Raji (cell line): ENCODE measurements around the gene CBLL1.

Source experiments
- POLR2A ChIP-seq: IDR thresholded peaks from 2 replicates; pipeline ENCODE4 v1.6.1; 2011; ENCODE audit warnings: low read depth, low read length, control low read depth; ENCODE audit not compliant: insufficient read depth

Gene CBLL1

DNA sequence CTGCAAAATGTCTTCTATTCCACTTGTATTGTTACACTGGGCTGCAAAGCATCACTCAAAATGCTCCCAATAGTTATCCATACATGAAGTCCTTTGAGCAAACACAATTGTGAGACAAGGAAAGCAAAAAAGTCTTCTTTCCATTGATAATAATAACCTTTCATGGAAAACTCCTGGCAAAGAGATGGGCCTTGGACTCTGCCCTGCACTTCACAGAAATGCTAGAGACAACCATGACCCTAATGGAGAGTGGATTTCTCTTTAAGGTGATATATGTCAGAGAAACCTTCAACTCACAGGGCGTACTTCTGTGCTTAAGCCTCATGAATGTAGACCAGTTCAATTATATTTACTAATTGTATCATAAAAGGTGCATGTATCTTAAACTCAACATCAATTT, 39.7 kb downstream of the CBLL1 start:
- TF ChIP-seq POLR2A, result no peak

DNA sequence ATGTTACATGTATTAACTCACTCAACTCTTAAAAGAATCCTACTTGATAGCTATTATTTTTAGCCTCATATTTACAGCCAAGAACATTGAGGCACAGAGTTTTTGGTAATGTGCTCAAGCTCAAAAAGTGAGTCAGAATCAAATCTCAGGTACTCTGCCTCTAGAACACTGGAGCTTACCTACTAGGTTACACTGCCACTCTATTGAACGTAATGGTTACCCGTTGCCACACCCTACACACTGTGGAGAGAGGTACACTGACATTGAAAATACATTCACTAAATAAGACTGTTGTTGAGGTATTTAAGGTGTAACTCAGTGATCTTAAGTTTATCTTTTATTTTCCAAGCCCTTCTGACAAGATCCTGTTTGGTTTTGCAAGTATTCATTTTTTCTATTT, 41.2 kb downstream of the CBLL1 start:
- no peak for TF ChIP-seq POLR2A

GRCh38 chr7:107785926-107786325, 42.0 kb downstream of the CBLL1 start:
- TF ChIP-seq POLR2A, result no peak

- no peak for TF ChIP-seq POLR2A
These were observed 44.3 kb downstream of the CBLL1 start for GRCh38 chr7:107788216-107788615.

DNA sequence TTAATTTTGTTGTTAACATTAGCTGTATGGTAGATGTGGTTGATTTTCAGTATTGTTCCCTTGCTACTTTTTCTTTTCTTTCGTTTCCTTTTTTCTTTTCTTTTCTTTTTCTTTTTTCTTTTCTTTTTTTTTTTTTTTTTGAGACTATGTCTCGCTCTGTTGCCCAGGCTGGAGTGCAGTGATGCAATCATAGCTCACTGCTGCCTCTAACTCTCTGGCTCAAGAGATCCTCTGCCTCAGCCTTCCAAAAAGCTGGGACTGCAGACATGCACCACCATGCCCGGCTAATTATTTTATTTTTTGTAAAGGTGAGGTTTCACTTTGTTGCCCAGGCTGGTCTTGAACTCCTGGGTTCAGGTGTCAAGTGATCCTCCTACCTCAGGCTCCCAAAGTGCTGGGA, 44.7 kb downstream of the CBLL1 start:
- TF ChIP-seq POLR2A, result no peak

GRCh38 chr7:107789647-107790046, 45.7 kb downstream of the CBLL1 start:
- TF ChIP-seq POLR2A, result no peak

DNA sequence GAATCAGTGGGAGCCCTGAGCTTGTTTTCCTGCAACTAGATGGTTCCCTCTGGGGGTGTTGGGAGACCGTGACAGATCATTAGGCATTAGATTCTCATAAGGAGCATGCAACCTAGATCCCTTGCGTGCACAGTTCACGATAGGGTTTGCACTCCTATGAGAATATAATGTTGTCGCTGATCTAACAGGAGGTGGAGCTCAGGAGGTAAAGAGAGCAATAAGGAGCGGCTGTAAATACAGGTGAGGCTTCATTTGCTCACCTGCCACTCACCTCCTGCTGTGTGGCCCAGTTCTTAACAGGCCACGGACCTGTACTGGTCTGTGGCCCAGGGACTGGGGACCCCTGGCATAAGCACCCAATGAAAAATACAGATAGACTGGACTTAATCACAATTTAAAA, 48.4 kb downstream of the CBLL1 start:
- no peak for TF ChIP-seq POLR2A

DNA sequence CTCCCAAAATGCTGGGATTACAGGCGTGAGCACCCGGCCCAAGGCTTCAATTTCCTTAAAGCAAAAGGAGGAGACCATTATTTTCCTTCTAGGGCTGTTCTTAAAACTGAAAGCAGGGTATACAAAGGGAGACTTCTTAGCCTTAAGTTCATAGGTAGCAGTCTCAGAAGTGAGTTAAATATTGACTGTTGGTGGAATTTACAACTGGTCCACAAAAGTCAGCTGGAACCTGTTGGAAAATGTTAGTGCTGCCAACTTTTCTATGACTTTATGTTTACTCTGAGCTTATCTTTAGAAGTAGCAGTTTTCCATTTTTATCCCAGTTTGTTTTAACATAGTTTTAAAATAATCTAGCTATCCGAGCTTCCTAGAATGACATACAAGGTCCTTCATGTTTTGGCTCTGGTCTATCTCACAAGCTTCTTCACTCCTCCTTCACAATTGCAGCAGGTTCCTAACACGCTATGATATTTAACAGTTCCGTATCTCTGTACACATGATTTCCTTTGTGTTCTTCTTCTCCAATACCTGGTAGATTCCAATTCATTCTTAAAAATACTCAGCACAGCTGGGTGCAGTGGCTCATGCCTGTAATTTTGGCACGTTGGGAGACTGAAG, 55.8 kb downstream of the CBLL1 start:
- TF ChIP-seq POLR2A, result no peak

- TF ChIP-seq POLR2A, result no peak
These were observed 59.2 kb downstream of the CBLL1 start, which contains the start of gene SLC26A3 for GRCh38 chr7:107803009-107803610. TSS of gene SLC26A3 (minus strand) at chr7:107803223. CDS start at chr7:107794509, 8,714 bp downstream.

DNA sequence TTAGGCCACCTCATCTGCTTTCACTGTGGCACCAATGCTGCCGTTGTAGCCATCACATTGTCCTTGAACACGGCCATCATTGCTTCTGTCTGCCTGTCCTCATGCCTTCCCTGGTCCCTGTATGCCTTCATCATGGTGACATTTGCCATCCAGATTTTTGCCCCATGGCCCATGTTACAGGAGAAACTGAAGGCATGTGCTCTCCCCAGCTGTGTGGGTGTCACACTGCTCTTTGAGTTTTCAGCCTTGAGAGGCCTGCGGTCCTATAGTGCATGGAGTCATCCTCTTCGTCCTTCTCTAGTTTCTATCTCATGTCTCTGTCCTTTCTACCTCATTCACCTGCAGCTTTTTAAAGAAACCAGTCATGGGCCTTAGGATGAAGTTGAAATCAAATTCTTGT, 65.2 kb downstream of the CBLL1 start:
- TF ChIP-seq POLR2A, result no peak

GRCh38 chr7:107810626-107811025, 66.7 kb downstream of the CBLL1 start:
- no peak for TF ChIP-seq POLR2A
